Activated CD4-positive, alpha-beta T cell treated with anti-CD3 and anti-CD28 coated beads, Interleukin-2, amount 50 U/mL, for 24 hours (primary cell): Measurements from ENCODE around the gene GDF9.

Experiments used
- DNase-seq, 2 donors: peaks; one replicate each; pipeline ENCODE4 v3.0.0-alpha.2; 2020; ENCODE audit warnings: low read depth in 1 of 2, low spot score in 1 of 2

The GDF9 gene

GRCh38 chr5:132838516-132839282, 27.6 kb downstream of the GDF9 start:
- no peak for DNase-seq

GRCh38 chr5:132837868-132838267, 28.4 kb downstream of the GDF9 start:
- no peak for DNase-seq

- DNase-seq: no peak
Measured at GRCh38 chr5:132836852-132837251, 29.4 kb downstream of the GDF9 start.

- DNase-seq: no peak
Measured at GRCh38 chr5:132834057-132834456, 32.2 kb downstream of the GDF9 start.

GRCh38 chr5:132832612-132833011, 33.7 kb downstream of the GDF9 start:
- no peak for DNase-seq

GRCh38 chr5:132831095-132831860, 35.0 kb downstream of the GDF9 start:
- DNase-seq: no peak

- no peak for DNase-seq
Measured at GRCh38 chr5:132830436-132831094, 35.7 kb downstream of the GDF9 start, which contains the start of gene SHROOM1. SHROOM1 (minus strand) TSS chr5:132830647; CDS start chr5:132826140, 4,507 bp downstream.

GRCh38 chr5:132829742-132830435, 36.4 kb downstream of the GDF9 start:
- peak; percentile 50 to 52 for DNase-seq

GRCh38 chr5:132828846-132829494, 37.3 kb downstream of the GDF9 start:
- DNase-seq: no peak

- DNase-seq: no peak
Measured at GRCh38 chr5:132827943-132828673, 38.2 kb downstream of the GDF9 start.

- DNase-seq: no peak
Measured at GRCh38 chr5:132826424-132827082, 39.7 kb downstream of the GDF9 start.

- no peak for DNase-seq
Measured at GRCh38 chr5:132825834-132826391, 40.4 kb downstream of the GDF9 start.

- no peak for DNase-seq
Measured at GRCh38 chr5:132825033-132825833, 41.0 kb downstream of the GDF9 start.

GRCh38 chr5:132824426-132824825, 41.8 kb downstream of the GDF9 start:
- DNase-seq: no peak

- no peak for DNase-seq
Measured at GRCh38 chr5:132823481-132824050, 42.7 kb downstream of the GDF9 start.

- no peak for DNase-seq
Measured at GRCh38 chr5:132822650-132823480, 43.4 kb downstream of the GDF9 start.

GRCh38 chr5:132821791-132822190, 44.5 kb downstream of the GDF9 start:
- DNase-seq: no peak
